Measurements from ENCODE around the gene PDCD1LG2.

Gene PDCD1LG2

DNA sequence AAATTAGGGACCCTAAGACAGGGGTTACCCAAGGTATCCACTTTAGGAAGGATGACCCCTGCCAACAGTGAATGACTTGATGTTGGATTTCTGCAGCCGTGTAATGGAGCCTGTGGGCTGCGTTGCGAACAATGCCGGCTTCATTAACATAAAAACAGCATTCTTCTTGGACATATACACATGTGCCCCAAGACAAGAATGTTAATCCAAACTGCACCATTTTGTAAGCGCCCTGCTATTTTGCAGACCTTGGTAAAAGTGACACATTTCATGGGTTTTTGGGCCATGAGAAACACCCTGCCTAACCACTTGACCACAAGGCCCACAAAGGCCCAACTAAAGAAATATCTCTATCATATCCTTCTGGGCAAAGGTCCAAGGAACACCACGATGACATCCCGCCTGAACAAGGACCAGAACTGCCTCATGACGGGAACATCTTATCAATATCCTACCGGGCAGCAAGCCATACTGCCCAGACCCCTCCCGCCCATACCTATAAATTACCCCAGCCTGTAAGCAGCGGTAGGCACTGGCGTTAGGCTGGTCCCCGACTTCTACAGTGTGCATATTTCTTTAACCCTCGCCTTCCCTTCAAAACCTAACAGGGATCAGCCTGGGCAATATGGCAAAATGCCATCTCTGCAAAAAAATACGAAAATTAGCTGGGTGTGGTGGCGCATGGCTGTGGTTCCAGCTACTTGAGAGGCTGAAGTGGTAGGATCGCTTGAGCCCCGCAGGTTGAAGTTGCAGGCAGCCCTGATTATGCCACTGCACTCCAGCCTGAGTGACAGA, 9.7 kb upstream of the PDCD1LG2 start:
- H3K4me3 ChIP-seq (ENCODE audit: low read depth, low read length): no peak overlapping the region
- TF ChIP-seq, protein P1, sequence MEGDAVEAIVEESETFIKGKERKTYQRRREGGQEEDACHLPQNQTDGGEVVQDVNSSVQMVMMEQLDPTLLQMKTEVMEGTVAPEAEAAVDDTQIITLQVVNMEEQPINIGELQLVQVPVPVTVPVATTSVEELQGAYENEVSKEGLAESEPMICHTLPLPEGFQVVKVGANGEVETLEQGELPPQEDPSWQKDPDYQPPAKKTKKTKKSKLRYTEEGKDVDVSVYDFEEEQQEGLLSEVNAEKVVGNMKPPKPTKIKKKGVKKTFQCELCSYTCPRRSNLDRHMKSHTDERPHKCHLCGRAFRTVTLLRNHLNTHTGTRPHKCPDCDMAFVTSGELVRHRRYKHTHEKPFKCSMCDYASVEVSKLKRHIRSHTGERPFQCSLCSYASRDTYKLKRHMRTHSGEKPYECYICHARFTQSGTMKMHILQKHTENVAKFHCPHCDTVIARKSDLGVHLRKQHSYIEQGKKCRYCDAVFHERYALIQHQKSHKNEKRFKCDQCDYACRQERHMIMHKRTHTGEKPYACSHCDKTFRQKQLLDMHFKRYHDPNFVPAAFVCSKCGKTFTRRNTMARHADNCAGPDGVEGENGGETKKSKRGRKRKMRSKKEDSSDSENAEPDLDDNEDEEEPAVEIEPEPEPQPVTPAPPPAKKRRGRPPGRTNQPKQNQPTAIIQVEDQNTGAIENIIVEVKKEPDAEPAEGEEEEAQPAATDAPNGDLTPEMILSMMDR (IDR thresholded peaks at IDR 0.05; ENCODE audit: insufficient read depth, low read length, missing control alignments): no peak
- ChIA-PET POLR2A (no interaction called here), CTCF (no interaction called here)
- DNase-seq (ENCODE audit: low read depth, low spot score): no peak

DNA sequence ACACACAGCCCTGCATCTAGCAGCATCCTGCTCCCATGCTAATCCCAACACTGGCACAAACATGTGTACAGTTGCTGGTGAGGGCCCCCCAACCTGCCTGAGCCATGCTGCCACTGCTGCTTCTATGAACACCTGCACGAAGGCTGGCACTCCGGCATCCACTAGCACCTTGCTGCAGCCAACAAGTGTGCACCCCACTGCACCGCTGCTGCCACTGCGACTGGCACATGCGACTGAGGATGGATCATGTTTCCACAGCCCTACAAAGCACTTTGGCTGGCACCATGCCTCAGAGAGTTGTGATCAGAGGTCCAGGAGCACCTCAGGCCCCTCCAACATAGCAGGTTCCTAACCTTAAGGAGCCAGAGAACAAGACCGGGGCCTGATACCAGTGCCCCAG, 7.8 kb upstream of the PDCD1LG2 start:
- CTCF ChIA-PET: interaction anchor here (1.7 kb wide), 1 partner anchor 81 kb away, joined by 3 read pairs; no protein-coding TSS in a partner anchor
- TF ChIP-seq, protein P1 (IDR thresholded peaks at IDR 0.05; ENCODE audit: insufficient read depth, low read length, missing control alignments): no peak
- H3K4me3 ChIP-seq (ENCODE audit: low read depth, low read length): no peak overlapping the region
- POLR2A ChIA-PET: no interaction called here
- DNase-seq (ENCODE audit: low read depth, low spot score): no peak

DNA sequence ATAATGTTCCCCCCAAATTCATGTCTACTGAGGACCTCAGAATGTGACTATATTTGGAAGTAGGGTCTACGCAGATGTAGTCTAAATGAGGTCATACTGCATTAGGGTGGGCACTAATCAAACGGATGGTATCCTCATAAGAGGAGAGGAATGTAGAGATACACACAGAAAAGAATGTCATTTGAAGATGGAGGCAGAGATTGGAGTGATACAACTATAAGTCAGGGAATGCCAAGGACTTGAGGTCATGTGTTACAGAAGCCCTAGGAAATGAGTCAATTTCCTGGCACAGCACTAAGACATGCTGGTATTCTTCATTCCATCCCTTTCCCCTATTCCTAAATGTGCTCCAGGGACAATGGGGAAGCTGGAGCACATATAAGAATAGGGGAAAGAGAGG, 758 bp upstream of the PDCD1LG2 start:
- POLR2A ChIA-PET: interaction anchor here (0.8 to 2.9 kb wide), 5 partner anchors 42 to 119 kb away, joined by 3 to 11 read pairs (median 5); partner anchors contain the start of genes CD274 and RIC1
- no peak overlapping the region for H3K4me3 ChIP-seq (ENCODE audit: low read depth, low read length)
- TF ChIP-seq, protein P1 (IDR thresholded peaks at IDR 0.05; ENCODE audit: insufficient read depth, low read length, missing control alignments): no peak
- peak; percentile 98 for DNase-seq (ENCODE audit: low read depth, low spot score)
- CTCF ChIA-PET: interaction anchor here (0.8 kb wide), 2 partner anchors 13 to 21 kb away, joined by 3 read pairs; no protein-coding TSS in a partner anchor

DNA sequence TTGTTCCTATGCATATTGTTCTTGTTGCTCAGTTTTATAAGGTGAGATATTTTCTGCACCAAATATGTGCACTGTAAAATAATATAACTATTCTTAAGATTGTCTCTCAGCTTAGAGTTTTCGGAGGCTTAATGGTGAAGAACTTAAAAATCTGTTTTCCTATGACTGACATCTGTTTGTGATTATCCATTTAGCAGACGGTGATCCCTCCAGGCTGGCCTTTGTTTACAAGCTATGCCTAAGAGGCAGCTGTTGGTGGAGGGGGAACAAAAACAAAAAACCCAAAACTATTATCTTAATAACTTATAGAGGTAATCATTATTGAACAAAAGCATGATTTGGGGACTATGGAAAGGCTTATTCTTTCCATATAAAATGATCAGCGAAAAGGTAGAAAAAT, 658 bp downstream of the PDCD1LG2 start:
- H3K4me3 ChIP-seq (ENCODE audit: low read depth, low read length): peak overlapping the region; percentile 64
- ChIA-PET CTCF (interaction anchor here (1.1 to 1.4 kb wide), 4 partner anchors 21 to 79 kb away, joined by 3 to 5 read pairs (median 4); partner anchors contain the start of gene CD274), POLR2A (interaction anchor here (0.7 to 2.9 kb wide), 7 partner anchors 18 to 118 kb away, joined by 3 to 11 read pairs (median 5); partner anchors contain the start of genes CD274, PLGRKT and RIC1)
- TF ChIP-seq, protein P1 (IDR thresholded peaks at IDR 0.05; ENCODE audit: insufficient read depth, low read length, missing control alignments): no peak
- DNase-seq (ENCODE audit: low read depth, low spot score): no peak

DNA sequence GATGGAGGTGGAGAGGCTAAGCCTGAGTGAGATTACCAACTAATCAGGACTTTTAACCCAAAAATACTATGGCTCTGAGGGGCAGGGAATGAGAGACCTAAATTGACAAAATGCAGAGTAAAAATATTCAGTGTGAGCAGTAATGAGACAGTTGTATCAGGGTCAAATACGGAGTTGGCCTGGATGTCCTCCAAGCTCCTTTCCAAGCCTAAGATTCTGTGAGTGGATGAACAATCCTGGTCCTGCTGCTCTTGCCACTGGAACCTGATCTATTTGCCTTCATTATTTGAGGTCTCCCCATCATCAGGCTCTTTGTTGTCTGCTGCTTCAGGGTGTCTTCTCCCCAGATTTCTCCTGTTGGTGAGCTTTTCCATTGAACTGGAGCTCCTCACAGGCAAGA, 1.1 kb downstream of the PDCD1LG2 start:
- CTCF ChIA-PET: interaction anchor here (1.1 to 1.6 kb wide), 5 partner anchors 22 to 79 kb away, joined by 3 to 5 read pairs (median 5); partner anchors contain the start of gene CD274
- peak overlapping the region; percentile 64 for H3K4me3 ChIP-seq (ENCODE audit: low read depth, low read length)
- POLR2A ChIA-PET: interaction anchor here (0.7 to 2.9 kb wide), 5 partner anchors 17 to 117 kb away, joined by 3 to 11 read pairs (median 5); partner anchors contain the start of genes CD274, PLGRKT and RIC1
- TF ChIP-seq, protein P1 (IDR thresholded peaks at IDR 0.05; ENCODE audit: insufficient read depth, low read length, missing control alignments): no peak
- DNase-seq (ENCODE audit: low read depth, low spot score): no peak

Data from AG04449 (cell line).